HG03095 (cell line): ENCODE data around the gene PIGQ.

Experiments used
- ATAC-seq: cut with Tn5 transposase; IDR thresholded peaks from one replicate; pipeline ENCODE4 v1.9.1; 2021; ENCODE audit warnings: moderate library complexity; ENCODE audit not compliant: unreplicated experiment

The PIGQ gene

DNA sequence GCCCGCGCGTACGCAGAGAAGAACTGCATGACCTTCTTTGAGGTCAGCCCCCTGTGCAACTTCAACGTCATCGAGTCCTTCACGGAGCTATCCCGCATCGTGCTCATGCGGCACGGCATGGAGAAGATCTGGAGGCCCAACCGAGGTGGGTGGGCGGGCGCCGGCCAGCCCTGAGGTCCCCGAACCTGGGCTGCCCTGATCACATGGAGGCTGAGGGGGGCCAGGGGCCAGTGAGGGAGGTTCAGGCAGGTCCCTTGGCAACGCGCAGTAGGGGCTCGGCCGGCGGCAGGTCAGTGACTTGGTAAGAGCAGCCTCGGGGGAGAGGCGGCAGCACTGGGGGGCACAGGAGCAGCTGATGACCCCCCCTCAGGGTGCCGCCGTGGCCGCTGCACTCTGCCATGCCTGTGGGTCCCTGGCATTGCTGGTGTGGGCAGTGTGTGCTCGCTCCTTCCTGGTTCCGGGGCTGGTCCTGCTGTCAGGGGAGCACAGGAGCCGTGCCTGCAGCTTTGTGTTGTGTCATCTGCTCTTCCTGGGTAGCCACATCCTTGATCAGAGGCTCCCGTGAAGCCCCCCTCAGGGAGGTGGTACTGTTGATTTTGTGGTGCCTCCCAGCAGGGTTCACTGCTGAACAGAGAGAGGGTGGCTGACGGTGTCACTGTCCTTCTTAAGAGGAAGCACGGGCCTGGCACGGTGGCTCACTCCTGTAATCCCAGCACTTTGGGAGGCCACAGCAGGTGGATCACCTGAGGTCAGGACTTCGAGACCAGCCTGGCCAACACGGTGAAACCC lies 56.4 kb downstream of the PIGQ start:
- ATAC-seq: no peak

DNA sequence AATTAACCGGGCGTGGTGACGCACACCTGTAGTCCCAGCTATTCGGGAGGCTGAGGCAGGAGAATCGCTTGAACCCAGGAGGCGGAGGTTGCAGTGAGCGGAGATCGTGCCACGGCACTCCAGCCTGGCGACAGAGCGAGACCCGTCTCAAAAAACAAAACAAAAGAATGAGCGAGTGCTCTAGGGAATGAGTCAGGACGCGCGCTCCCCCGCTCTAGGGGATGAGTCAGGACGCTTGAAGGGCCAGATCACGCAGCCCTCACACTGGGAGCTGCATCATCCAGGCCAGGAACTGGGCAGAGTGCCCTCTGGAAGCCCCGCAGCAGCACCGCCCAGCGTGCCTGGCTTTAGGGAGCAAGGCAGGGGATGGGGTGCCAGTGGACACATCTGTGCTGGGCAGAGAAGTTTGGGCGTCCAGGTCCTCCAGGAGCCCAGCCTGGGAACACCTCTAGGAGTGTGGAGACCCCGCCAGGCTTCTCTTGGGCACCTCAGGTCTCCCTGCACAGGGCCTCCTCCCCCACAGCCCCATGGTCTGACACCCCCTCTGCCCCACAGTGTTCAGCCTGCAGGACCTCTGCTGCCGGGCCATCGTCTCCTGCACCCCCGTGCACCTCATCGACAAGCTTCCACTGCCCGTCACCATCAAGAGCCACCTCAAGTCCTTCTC lies 57.2 kb downstream of the PIGQ start:
- ATAC-seq: no peak

DNA sequence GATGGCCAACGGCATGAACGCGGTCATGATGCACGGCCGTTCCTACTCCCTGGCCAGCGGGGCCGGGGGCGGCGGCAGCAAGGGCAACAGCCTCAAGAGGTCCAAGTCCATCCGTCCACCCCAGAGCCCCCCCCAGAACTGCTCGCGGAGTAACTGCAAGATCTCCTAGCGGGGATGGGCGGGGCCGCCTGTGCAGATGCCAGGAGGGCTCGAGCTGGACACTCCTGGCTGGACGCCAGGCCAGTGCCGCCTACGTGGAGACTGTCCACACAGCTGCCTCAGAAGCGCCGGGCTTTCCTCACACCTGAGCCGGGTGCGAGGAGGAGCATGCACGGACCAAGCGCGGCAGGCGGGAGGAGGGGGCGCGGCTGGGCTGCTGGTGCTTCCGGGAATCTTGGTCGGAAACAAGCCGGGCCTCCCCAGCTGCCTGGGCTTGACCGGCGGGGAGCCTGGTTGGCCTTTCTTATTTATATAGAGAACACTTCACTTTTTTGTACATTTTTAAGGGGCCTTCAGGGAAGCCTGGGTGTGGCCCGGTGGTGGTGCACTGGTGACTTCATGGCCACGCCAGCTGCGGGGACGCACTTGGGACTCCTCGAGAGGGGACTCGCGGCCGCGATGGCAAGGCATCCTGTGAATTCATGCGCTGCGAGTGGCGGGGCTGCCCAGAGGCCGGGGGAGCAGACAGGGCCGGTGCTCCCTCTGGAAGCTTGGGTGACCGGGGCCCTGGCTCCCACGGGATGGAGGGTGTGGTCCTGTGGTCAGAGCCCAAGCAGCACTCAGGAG lies 57.9 kb downstream of the PIGQ start:
- no peak for ATAC-seq

DNA sequence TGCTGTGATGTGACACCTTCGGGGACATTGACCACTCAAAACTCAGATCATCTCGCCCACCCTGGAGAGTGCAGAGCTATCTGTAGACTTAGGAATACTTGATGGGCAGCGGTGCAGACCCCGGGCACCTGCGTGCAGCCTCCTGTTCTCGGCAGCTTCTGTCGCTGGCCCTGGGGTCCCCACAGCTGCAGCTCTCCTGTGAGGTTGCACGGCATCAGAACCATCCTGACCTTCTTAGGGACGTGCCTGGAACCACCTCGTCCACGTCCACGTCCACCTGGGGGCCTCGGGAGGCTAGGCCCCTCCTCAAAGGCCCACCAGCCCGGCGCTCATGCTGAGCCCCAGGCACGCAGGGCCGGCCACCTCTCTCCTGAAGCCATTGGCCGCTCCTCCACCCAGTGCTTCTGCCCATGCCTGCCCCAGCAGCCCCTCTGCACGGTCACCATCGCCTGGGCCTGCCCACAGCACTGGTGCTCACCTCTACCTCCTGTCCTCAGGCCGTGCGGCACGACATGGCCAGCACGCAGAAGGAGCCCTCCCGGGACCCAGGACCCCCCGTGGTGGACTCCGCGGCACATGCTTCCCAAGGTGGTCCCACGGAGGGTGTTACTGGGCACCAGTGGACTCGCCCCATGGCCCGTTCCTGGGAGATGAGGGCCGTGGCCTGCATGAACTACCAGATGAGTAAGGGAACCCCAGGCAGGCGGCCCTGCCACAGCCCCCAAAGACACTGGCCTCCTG lies 58.7 kb downstream of the PIGQ start:
- no peak for ATAC-seq

DNA sequence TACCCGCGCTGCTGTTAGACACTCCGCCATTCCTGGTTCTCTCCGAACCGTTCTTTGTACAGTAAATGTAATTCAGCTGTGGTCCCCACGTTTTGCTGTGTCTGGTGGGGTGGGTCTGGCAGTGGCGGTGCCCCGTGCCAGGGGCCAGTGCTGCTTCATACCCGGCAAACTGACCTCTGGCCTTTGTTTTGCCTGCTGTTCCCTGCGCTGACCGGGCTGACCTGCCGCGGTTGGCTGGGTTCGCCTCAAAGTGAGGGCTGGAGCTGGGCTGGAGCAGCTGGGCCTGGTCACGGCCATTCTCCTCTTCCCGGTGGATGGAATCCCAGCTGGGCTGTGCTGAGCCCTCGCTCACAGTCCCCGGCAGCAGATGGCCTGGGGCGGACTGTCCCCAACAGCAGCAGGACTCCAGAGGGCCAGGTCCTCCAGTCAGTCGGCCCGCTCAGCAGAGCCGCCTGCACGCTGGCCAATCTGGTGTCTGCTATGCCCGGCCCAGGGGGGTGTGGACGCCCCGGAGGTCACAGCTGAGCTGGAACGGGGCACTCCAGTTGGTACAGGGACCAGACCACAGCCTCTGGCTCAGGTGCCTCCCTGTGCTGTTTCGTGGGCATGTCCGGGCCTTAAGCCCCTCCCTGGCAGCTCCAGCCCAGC lies 59.5 kb downstream of the PIGQ start:
- ATAC-seq: no peak

DNA sequence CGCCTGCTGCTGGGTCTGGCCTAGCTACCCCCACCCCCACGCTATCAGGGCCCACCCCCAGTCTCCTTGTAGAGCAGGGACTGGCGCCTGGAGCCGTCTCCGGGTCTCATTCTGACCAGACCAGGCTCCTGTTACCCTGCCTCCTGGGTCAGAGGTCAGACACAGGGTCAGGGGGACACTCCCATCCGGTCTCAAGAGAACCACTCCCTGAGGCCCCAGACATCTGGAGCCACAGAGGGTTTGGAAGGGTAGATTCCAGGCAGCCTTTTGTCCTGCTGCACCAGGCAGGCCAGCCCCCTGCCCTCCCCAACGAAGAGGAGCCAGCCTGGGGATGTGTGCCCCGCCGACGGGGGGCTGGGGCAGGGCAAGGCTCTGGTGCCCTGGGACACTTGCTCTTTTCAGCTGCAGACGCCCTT lies 60.1 kb downstream of the PIGQ start:
- no peak for ATAC-seq

DNA sequence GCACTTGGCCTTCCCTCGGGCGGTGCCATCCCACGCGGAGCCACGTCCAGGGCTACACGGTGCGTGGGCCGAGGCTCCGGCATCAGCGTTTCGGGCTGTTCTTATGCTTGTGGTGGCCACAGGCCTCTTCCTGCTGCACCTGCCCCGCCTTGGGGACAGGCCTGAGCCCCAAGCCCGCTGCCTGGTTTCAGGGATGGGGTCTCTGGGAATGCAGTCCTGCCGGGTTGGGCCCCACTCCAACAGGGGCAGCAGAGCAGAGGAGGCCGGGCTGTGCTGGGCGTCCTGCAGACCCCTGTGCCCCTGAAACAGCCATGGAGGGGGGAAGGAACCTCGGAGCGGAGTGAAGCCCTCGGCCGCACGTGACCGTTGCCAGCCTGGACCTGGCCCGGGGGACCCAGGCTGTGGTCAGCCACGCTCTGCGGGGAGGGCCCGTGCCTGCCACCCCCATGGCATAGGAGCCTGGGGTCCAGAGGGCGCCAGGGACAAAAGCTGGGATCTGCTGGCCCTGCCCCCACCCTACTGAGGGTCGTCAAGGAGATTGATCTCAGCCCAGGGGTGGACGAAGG lies 60.6 kb downstream of the PIGQ start:
- no peak for ATAC-seq

DNA sequence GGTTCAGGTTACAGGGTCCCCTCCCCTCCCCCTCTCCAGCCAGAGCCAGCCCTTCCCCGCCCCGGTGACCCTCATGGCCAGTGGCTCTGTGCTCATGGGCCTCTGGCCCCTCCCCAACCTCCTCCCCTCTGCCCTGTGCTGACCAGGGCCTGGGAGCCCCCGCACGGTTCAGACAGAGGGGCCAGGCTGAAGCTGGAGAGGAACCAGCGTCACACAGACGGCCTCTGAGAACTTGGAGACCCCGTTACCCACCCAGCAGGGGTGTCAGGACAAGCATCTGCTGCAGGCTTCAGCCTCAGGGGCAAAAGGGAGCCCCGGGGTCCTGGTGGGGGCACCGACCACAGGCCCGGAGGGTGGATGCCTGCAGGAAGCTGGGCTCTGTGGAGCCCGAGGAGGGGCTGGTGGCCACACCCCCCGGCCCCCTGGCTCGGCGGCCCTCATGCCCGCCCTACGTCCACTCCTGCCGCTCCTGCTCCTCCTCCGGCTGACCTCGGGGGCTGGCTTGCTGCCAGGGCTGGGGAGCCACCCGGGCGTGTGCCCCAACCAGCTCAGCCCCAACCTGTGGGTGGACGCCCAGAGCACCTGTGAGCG lies 61.1 kb downstream of the PIGQ start, which contains the start of gene WFIKKN1:
TSS of gene WFIKKN1 (plus strand) at position 171 of the 591 bp plus-strand sequence. CDS start at position 440, 269 bp downstream.
- ATAC-seq: no peak

DNA sequence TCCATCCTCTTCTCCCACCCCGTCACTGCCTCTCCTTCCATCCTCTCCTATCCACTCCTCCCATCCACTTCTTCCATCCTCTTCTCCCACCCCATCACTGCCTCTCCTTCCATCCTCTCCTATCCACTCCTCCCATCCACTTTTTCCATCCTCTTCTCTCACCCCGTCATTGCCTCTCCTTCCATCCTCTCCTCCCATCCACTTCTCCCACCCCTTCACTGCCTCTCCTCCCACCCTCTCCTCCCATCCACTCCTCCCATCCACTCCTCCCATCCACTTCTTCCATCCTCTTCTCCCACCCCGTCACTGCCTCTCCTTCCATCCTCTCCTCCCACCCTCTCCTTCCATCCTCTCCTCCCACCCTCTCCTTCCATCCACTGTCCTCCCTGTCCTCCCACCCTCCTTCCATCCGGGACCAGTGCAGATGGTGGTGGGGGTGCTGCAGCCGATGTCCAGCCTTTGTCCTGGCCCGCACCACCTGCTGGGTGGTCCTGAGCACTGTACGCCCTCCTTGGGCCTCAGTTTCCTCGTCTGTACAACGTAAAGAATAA lies 62.1 kb downstream of the PIGQ start:
- no peak for ATAC-seq

DNA sequence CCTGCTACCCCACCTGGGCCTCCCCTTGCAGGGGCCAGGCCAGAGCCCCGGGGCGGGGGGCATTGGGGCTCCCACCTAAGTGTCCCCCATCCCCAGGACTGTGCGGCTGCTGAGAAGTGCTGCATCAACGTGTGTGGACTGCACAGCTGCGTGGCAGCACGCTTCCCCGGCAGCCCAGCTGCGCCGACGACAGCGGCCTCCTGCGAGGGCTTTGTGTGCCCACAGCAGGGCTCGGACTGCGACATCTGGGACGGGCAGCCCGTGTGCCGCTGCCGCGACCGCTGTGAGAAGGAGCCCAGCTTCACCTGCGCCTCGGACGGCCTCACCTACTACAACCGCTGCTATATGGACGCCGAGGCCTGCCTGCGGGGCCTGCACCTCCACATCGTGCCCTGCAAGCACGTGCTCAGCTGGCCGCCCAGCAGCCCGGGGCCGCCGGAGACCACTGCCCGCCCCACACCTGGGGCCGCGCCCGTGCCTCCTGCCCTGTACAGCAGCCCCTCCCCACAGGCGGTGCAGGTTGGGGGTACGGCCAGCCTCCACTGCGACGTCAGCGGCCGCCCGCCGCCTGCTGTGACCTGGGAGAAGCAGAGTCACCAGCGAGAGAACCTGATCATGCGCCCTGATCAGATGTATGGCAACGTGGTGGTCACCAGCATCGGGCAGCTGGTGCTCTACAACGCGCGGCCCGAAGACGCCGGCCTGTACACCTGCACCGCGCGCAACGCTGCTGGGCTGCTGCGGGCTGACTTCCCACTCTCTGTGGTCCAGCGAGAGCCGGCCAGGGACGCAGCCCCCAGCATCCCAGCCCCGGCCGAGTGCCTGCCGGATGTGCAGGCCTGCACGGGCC lies 62.9 kb downstream of the PIGQ start:
- no peak for ATAC-seq

DNA sequence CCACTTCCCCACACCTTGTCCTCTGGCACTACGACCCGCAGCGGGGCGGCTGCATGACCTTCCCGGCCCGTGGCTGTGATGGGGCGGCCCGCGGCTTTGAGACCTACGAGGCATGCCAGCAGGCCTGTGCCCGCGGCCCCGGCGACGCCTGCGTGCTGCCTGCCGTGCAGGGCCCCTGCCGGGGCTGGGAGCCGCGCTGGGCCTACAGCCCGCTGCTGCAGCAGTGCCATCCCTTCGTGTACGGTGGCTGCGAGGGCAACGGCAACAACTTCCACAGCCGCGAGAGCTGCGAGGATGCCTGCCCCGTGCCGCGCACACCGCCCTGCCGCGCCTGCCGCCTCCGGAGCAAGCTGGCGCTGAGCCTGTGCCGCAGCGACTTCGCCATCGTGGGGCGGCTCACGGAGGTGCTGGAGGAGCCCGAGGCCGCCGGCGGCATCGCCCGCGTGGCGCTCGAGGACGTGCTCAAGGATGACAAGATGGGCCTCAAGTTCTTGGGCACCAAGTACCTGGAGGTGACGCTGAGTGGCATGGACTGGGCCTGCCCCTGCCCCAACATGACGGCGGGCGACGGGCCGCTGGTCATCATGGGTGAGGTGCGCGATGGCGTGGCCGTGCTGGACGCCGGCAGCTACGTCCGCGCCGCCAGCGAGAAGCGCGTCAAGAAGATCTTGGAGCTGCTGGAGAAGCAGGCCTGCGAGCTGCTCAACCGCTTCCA lies 63.7 kb downstream of the PIGQ start:
- no peak for ATAC-seq
